OCI-LY1 (cell line): ENCODE data around the gene CBX1.

Experiments
- CTCF ChIP-seq: fragments of 200-600 bp; sonication (generic), shearing (Covaris generic); IDR thresholded peaks from 2 replicates; pipeline ENCODE4 v1.5.1; 2017; ENCODE audit warnings: mild to moderate bottlenecking, antibody characterized with exemption, low read length, moderate library complexity, mixed read lengths
- EZH2 ChIP-seq: fragments of 200-600 bp; sonication (generic), shearing (Covaris generic); IDR thresholded peaks from 2 replicates; pipeline ENCODE4 v1.8.0; 2017; ENCODE audit warnings: borderline replicate concordance, mixed run types, mild to moderate bottlenecking, antibody characterized with exemption, low read length, moderate library complexity, mixed read lengths

- no peak for TF ChIP-seq CTCF
- no peak for TF ChIP-seq EZH2
These were observed 42.4 kb upstream of the CBX1 start for GRCh38 chr17:48143629-48144028.
